Neural cell (in vitro differentiated cells): ENCODE results near the gene CSMD2. TPM values are rescaled to one million over a fixed set of nuclear protein-coding genes. Genes with fewer than 3 reads are reported as not detected.

ENCODE experiments used
- H2AFZ ChIP-seq: fragments of 200-600, 300-800 bp; sonication (generic), shearing (Covaris generic); 2 replicates; pipeline ENCODE4 v1.6.0; 2014; ENCODE audit warnings: low read depth, mild to moderate bottlenecking, antibody characterized with exemption, low read length, moderate library complexity
- H3F3A ChIP-seq: fragments of 200-600 bp; shearing (Covaris generic); 2 replicates; pipeline ENCODE4 v1.6.1; 2016; ENCODE audit warnings: mild to moderate bottlenecking, moderate library complexity, mixed read lengths, antibody characterized with exemption, low read length; ENCODE audit not compliant: insufficient read depth, poor library complexity, severe bottlenecking
- H3K27ac ChIP-seq: fragments of 200-600, 300-800 bp; sonication (generic), shearing (Covaris generic); 2 replicates; pipeline ENCODE4 v1.5.1; 2014; ENCODE audit warnings: mild to moderate bottlenecking, low read length, moderate library complexity
- H3K27me3 ChIP-seq: fragments of 300-800, 200-600 bp; sonication (generic), shearing (Covaris generic); 2 replicates; pipeline ENCODE4 v1.6.0; 2014; ENCODE audit warnings: mild to moderate bottlenecking, low read depth, low read length, moderate library complexity; ENCODE audit not compliant: insufficient read depth
- H3K36me3 ChIP-seq: fragments of 300-800, 200-600 bp; sonication (generic), shearing (Covaris generic); 2 replicates; pipeline ENCODE4 v1.5.1; 2014; ENCODE audit warnings: mild to moderate bottlenecking, antibody characterized with exemption, low read length, moderate library complexity; ENCODE audit not compliant: insufficient read depth
- H3K4me2 ChIP-seq: fragments of 300-800, 200-600 bp; sonication (generic), shearing (Covaris generic); 2 replicates; pipeline ENCODE4 v1.6.0; 2014; ENCODE audit warnings: mild to moderate bottlenecking, low read length
- H3K4me3 ChIP-seq: fragments of 300-800, 200-600 bp; sonication (generic), shearing (Covaris generic); 2 replicates; pipeline ENCODE4 v1.5.1; 2014; ENCODE audit warnings: mild to moderate bottlenecking, low read length, moderate library complexity
- H3K79me2 ChIP-seq: fragments of 200-600 bp; shearing (Covaris generic); replicated peaks from 2 replicates; pipeline ENCODE4 v1.6.0; 2014; ENCODE audit warnings: mild to moderate bottlenecking, low read length, moderate library complexity; ENCODE audit not compliant: insufficient read depth
- H3K9ac ChIP-seq: fragments of 300-800, 200-600 bp; sonication (generic), shearing (Covaris generic); 2 replicates; pipeline ENCODE4 v1.6.1; 2016; ENCODE audit warnings: mild to moderate bottlenecking, low read length, mixed read lengths
- H3K9me2 ChIP-seq: fragments of 200-600 bp; shearing (Covaris generic); 2 replicates; pipeline ENCODE4 v1.6.1; 2016; ENCODE audit warnings: mild to moderate bottlenecking, low read length, mixed read lengths; ENCODE audit not compliant: insufficient read depth
- H3K9me3 ChIP-seq: fragments of 200-600, 300-800 bp; sonication (generic), shearing (Covaris generic); 2 replicates; pipeline ENCODE4 v1.6.1; 2016; ENCODE audit warnings: mild to moderate bottlenecking, mixed run types, low read length, moderate library complexity, mixed read lengths
- H4K20me1 ChIP-seq: fragments of 200-600 bp; shearing (Covaris generic); 2 replicates; pipeline ENCODE4 v1.6.1; 2016; ENCODE audit warnings: mild to moderate bottlenecking, mixed run types; ENCODE audit not compliant: insufficient read depth
- EP300 ChIP-seq: fragments of 450-650 bp; conservative IDR thresholded peaks from 2 replicates; pipeline ENCODE4 v1.6.1; 2014; ENCODE audit warnings: antibody characterized with exemption, mild to moderate bottlenecking, moderate library complexity; ENCODE audit not compliant: poor library complexity, severe bottlenecking
- EZH2 ChIP-seq: fragments of 200-600, 300-800 bp; shearing (Covaris generic), sonication (generic); IDR thresholded peaks from 2 replicates; pipeline ENCODE4 v1.6.1; 2014; ENCODE audit warnings: antibody characterized with exemption, low read length, borderline replicate concordance, mild to moderate bottlenecking; ENCODE audit not compliant: insufficient read depth, poor library complexity, severe bottlenecking
- MXI1 ChIP-seq: fragments of 450-650 bp; conservative IDR thresholded peaks from 2 replicates; pipeline ENCODE4 v1.6.1; 2014; ENCODE audit warnings: antibody characterized with exemption, mild to moderate bottlenecking; ENCODE audit not compliant: poor library complexity, severe bottlenecking
- POLR2AphosphoS5 ChIP-seq: IDR thresholded peaks from 2 replicates; pipeline ENCODE4 v1.6.1; 2012
- RAD21 ChIP-seq: fragments of 450-650 bp; conservative IDR thresholded peaks from 2 replicates; pipeline ENCODE4 v1.6.1; 2014; ENCODE audit warnings: antibody characterized with exemption, mild to moderate bottlenecking, moderate library complexity
- SMC3 ChIP-seq: fragments of 450-650 bp; conservative IDR thresholded peaks from 2 replicates; pipeline ENCODE4 v1.6.1; 2014; ENCODE audit warnings: antibody characterized with exemption, mild to moderate bottlenecking, moderate library complexity; ENCODE audit not compliant: poor library complexity
- TAF1 ChIP-seq: IDR thresholded peaks from 2 replicates; pipeline ENCODE4 v1.6.1; 2012; ENCODE audit warnings: low read depth
- polyA plus RNA-seq: library from polyadenylated mRNA; depleted of rRNA; stranded (reverse); fragments of >200 nt; gene quantifications from 2 replicates; pipeline ENCODE4 v1.2.3, GENCODE V29; 2014
- TF ChIP-seq, protein P1 (sequence below): fragments of 450-650 bp; IDR thresholded peaks from 2 replicates; pipeline ENCODE4 v1.5.1; 2014; ENCODE audit warnings: antibody characterized with exemption, mild to moderate bottlenecking, moderate library complexity; ENCODE audit not compliant: poor library complexity, severe bottlenecking
- TF ChIP-seq, protein P2 (sequence below): IDR thresholded peaks from 2 replicates; pipeline ENCODE4 v1.6.1; 2012; ENCODE audit warnings: borderline replicate concordance

The CSMD2 gene
- polyA plus RNA-seq, 1 donor from 2014 or later: 9.6 TPM

DNA sequence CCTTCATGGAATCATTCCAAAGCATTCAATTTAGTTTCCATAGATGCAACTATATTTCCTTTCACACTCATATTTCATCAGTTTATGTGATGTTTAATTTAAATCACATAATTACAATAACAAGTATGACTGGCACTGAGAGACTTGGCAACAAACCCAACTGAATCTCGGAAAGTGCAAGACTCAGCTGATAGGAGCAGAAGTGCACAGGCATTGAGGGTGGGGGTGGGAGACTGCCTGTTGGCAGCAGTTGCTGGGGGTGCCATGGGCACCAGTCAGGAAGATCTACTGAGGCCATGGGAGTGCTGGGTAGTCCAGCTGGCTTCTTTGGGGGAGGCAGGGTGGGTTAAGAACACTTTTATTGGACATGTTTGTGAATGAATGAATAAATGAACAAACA lies 311.6 kb downstream of the CSMD2 start:
- H3K9ac ChIP-seq: no peak overlapping the region
- H3K36me3 ChIP-seq: no peaks in the 10 kb centered on the region
- no peak overlapping the region for H2AFZ ChIP-seq
- no peak overlapping the region for H3K4me3 ChIP-seq
- no peak overlapping the region for H3K4me2 ChIP-seq
- TF ChIP-seq, protein P1, sequence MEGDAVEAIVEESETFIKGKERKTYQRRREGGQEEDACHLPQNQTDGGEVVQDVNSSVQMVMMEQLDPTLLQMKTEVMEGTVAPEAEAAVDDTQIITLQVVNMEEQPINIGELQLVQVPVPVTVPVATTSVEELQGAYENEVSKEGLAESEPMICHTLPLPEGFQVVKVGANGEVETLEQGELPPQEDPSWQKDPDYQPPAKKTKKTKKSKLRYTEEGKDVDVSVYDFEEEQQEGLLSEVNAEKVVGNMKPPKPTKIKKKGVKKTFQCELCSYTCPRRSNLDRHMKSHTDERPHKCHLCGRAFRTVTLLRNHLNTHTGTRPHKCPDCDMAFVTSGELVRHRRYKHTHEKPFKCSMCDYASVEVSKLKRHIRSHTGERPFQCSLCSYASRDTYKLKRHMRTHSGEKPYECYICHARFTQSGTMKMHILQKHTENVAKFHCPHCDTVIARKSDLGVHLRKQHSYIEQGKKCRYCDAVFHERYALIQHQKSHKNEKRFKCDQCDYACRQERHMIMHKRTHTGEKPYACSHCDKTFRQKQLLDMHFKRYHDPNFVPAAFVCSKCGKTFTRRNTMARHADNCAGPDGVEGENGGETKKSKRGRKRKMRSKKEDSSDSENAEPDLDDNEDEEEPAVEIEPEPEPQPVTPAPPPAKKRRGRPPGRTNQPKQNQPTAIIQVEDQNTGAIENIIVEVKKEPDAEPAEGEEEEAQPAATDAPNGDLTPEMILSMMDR: no peak
- TF ChIP-seq MXI1 (no peak), POLR2AphosphoS5 (no peak), EZH2 (no peak), EP300 (no peak), RAD21 (no peak), TAF1 (no peak), SMC3 (no peak)
- TF ChIP-seq, protein P2, sequence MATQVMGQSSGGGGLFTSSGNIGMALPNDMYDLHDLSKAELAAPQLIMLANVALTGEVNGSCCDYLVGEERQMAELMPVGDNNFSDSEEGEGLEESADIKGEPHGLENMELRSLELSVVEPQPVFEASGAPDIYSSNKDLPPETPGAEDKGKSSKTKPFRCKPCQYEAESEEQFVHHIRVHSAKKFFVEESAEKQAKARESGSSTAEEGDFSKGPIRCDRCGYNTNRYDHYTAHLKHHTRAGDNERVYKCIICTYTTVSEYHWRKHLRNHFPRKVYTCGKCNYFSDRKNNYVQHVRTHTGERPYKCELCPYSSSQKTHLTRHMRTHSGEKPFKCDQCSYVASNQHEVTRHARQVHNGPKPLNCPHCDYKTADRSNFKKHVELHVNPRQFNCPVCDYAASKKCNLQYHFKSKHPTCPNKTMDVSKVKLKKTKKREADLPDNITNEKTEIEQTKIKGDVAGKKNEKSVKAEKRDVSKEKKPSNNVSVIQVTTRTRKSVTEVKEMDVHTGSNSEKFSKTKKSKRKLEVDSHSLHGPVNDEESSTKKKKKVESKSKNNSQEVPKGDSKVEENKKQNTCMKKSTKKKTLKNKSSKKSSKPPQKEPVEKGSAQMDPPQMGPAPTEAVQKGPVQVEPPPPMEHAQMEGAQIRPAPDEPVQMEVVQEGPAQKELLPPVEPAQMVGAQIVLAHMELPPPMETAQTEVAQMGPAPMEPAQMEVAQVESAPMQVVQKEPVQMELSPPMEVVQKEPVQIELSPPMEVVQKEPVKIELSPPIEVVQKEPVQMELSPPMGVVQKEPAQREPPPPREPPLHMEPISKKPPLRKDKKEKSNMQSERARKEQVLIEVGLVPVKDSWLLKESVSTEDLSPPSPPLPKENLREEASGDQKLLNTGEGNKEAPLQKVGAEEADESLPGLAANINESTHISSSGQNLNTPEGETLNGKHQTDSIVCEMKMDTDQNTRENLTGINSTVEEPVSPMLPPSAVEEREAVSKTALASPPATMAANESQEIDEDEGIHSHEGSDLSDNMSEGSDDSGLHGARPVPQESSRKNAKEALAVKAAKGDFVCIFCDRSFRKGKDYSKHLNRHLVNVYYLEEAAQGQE: no peak
- H4K20me1 ChIP-seq: no peaks in the 10 kb centered on the region
- no peaks in the 10 kb centered on the region for H3F3A ChIP-seq
- no peaks in the 10 kb centered on the region for H3K27me3 ChIP-seq
- no peaks in the 10 kb centered on the region for H3K9me2 ChIP-seq
- no peaks in the 10 kb centered on the region for H3K79me2 ChIP-seq
- H3K9me3 ChIP-seq: no peaks in the 10 kb centered on the region
- no peak overlapping the region for H3K27ac ChIP-seq

DNA sequence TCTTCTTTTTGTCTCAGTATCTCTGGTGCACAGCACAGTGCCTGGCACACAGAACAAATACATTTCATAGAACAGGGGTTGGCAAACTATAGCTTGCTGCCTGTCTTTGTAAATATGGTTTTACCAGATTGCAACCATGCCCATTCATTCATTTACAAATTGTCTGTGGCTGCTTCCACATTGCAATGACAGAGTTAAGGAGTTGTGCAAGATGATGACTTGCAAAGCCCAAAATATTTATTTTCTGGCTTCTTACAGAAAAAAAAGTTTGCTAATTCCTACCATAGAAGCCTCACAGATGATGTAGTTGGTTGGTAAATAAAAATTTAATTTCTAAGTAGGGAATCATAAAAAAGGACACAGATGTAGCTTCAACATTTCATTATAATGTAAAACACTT lies 312.3 kb downstream of the CSMD2 start:
- H3K9me2 ChIP-seq: no peaks in the 10 kb centered on the region
- no peak overlapping the region for H3K4me3 ChIP-seq
- no peaks in the 10 kb centered on the region for H3K79me2 ChIP-seq
- H3K4me2 ChIP-seq: no peak overlapping the region
- TF ChIP-seq TAF1: no peak
- TF ChIP-seq, protein P1: no peak
- TF ChIP-seq RAD21: no peak
- H3K9me3 ChIP-seq: no peaks in the 10 kb centered on the region
- H3K9ac ChIP-seq: no peak overlapping the region
- H3K36me3 ChIP-seq: no peaks in the 10 kb centered on the region
- no peak overlapping the region for H2AFZ ChIP-seq
- H4K20me1 ChIP-seq: no peaks in the 10 kb centered on the region
- H3F3A ChIP-seq: no peaks in the 10 kb centered on the region
- H3K27ac ChIP-seq: no peak overlapping the region
- no peaks in the 10 kb centered on the region for H3K27me3 ChIP-seq
